MG63 (cell line): ENCODE measurements around the gene TRPM3. TPM values are rescaled to one million over a fixed set of nuclear protein-coding genes. Genes with fewer than 3 reads are reported as not detected.

Experiments
- DNase-seq: peaks from one replicate; pipeline ENCODE4 v3.0.0-alpha.2; 2020
- H3K27me3 ChIP-seq: fragments of 250-450 bp; sonication (Bioruptor Pico); 2 replicates; pipeline ENCODE4 v1.5.1; 2020; ENCODE audit warnings: mild to moderate bottlenecking, moderate library complexity
- H3K36me3 ChIP-seq: fragments of 250-450 bp; sonication (Bioruptor Pico); 2 replicates; pipeline ENCODE4 v1.5.1; 2020; ENCODE audit warnings: mild to moderate bottlenecking, moderate library complexity
- H3K4me3 ChIP-seq: fragments of 250-450 bp; sonication (Bioruptor Pico); 2 replicates; pipeline ENCODE4 v1.5.1; 2020; ENCODE audit warnings: mild to moderate bottlenecking, moderate library complexity
- H3K9me3 ChIP-seq: fragments of 250-450 bp; sonication (Bioruptor Pico); 2 replicates; pipeline ENCODE4 v1.5.1; 2020; ENCODE audit warnings: mild to moderate bottlenecking, moderate library complexity
- total RNA-seq: library from RNA; depleted of rRNA; stranded (reverse); fragments of >200 nt; shearing (Covaris generic); gene quantifications from 2 replicates; pipeline ENCODE4 v1.2.3, GENCODE V29; 2014; ENCODE audit warnings: low replicate concordance

Gene TRPM3
- total RNA-seq, 1 experiment from 2014 or later: not detected

- DNase-seq: no peak
- Histone ChIP-seq H3K27me3 (no peaks in the 10 kb centered on the region), H3K36me3 (no peaks in the 10 kb centered on the region), H3K9me3 (no peaks in the 10 kb centered on the region), H3K4me3 (no peak overlapping the region)
These were observed 174.3 kb downstream of the TRPM3 start for GRCh38 chr9:70947086-70947485.

GRCh38 chr9:70945301-70945700 is 176.1 kb downstream of the TRPM3 start:
- no peak for DNase-seq
- no peaks in the 10 kb centered on the region for H3K9me3 ChIP-seq
- no peaks in the 10 kb centered on the region for H3K27me3 ChIP-seq
- no peaks in the 10 kb centered on the region for H3K36me3 ChIP-seq
- no peak overlapping the region for H3K4me3 ChIP-seq

GRCh38 chr9:70941191-70941590 is 180.2 kb downstream of the TRPM3 start:
- H3K9me3 ChIP-seq: no peaks in the 10 kb centered on the region
- no peak for DNase-seq
- H3K4me3 ChIP-seq: no peak overlapping the region
- H3K36me3 ChIP-seq: no peaks in the 10 kb centered on the region
- no peaks in the 10 kb centered on the region for H3K27me3 ChIP-seq

GRCh38 chr9:70940605-70941004 is 180.8 kb downstream of the TRPM3 start:
- Histone ChIP-seq H3K36me3 (no peaks in the 10 kb centered on the region), H3K27me3 (no peaks in the 10 kb centered on the region), H3K9me3 (no peaks in the 10 kb centered on the region), H3K4me3 (no peak overlapping the region)
- DNase-seq: no peak

- Histone ChIP-seq H3K4me3 (no peak overlapping the region), H3K9me3 (no peaks in the 10 kb centered on the region), H3K36me3 (no peaks in the 10 kb centered on the region), H3K27me3 (no peaks in the 10 kb centered on the region)
- DNase-seq: no peak
These were observed 184.9 kb downstream of the TRPM3 start for GRCh38 chr9:70936536-70936935.

GRCh38 chr9:70935856-70936255 is 185.6 kb downstream of the TRPM3 start:
- no peaks in the 10 kb centered on the region for H3K27me3 ChIP-seq
- no peak for DNase-seq
- H3K36me3 ChIP-seq: no peaks in the 10 kb centered on the region

GRCh38 chr9:70934642-70935041 is 186.8 kb downstream of the TRPM3 start:
- H3K27me3 ChIP-seq: no peaks in the 10 kb centered on the region
- no peak overlapping the region for H3K4me3 ChIP-seq
- H3K36me3 ChIP-seq: no peaks in the 10 kb centered on the region
- H3K9me3 ChIP-seq: no peaks in the 10 kb centered on the region
- DNase-seq: no peak

More at GRCh38 chr9:70935856-70936255, 185.6 kb downstream of the TRPM3 start:
- no peak overlapping the region for H3K4me3 ChIP-seq
- no peaks in the 10 kb centered on the region for H3K9me3 ChIP-seq

GRCh38 chr9:70933321-70933720 is 188.1 kb downstream of the TRPM3 start:
- no peak for DNase-seq
- Histone ChIP-seq H3K27me3 (no peaks in the 10 kb centered on the region), H3K36me3 (no peaks in the 10 kb centered on the region), H3K9me3 (no peaks in the 10 kb centered on the region), H3K4me3 (no peak overlapping the region)

GRCh38 chr9:70932097-70932496 is 189.3 kb downstream of the TRPM3 start:
- DNase-seq: no peak
- H3K4me3 ChIP-seq: no peak overlapping the region
- H3K9me3 ChIP-seq: no peaks in the 10 kb centered on the region
- no peaks in the 10 kb centered on the region for H3K27me3 ChIP-seq
- no peaks in the 10 kb centered on the region for H3K36me3 ChIP-seq

- Histone ChIP-seq H3K36me3 (no peaks in the 10 kb centered on the region), H3K27me3 (no peaks in the 10 kb centered on the region), H3K4me3 (no peak overlapping the region), H3K9me3 (no peaks in the 10 kb centered on the region)
- no peak for DNase-seq
These were observed 193.9 kb downstream of the TRPM3 start for GRCh38 chr9:70927530-70927929.

GRCh38 chr9:70924895-70925547 is 196.4 kb downstream of the TRPM3 start:
- no peaks in the 10 kb centered on the region for H3K36me3 ChIP-seq
- peak; percentile 12 for DNase-seq
- no peaks in the 10 kb centered on the region for H3K9me3 ChIP-seq
- no peak overlapping the region for H3K4me3 ChIP-seq
- H3K27me3 ChIP-seq: no peaks in the 10 kb centered on the region

- Histone ChIP-seq H3K27me3 (no peaks in the 10 kb centered on the region), H3K36me3 (no peaks in the 10 kb centered on the region), H3K4me3 (no peak overlapping the region), H3K9me3 (no peaks in the 10 kb centered on the region)
- no peak for DNase-seq
These were observed 197.0 kb downstream of the TRPM3 start for GRCh38 chr9:70924380-70924779.

- Histone ChIP-seq H3K36me3 (no peaks in the 10 kb centered on the region), H3K9me3 (no peaks in the 10 kb centered on the region), H3K4me3 (no peak overlapping the region), H3K27me3 (no peaks in the 10 kb centered on the region)
- no peak for DNase-seq
These were observed 197.5 kb downstream of the TRPM3 start for GRCh38 chr9:70923961-70924360.

- H3K4me3 ChIP-seq: no peak overlapping the region
- no peaks in the 10 kb centered on the region for H3K9me3 ChIP-seq
- no peaks in the 10 kb centered on the region for H3K27me3 ChIP-seq
- no peaks in the 10 kb centered on the region for H3K36me3 ChIP-seq
- no peak for DNase-seq
These were observed 200.3 kb downstream of the TRPM3 start for GRCh38 chr9:70921136-70921535.

GRCh38 chr9:70917277-70917676 is 204.1 kb downstream of the TRPM3 start:
- H3K27me3 ChIP-seq: no peaks in the 10 kb centered on the region
- no peaks in the 10 kb centered on the region for H3K9me3 ChIP-seq
- H3K4me3 ChIP-seq: no peak overlapping the region
- no peaks in the 10 kb centered on the region for H3K36me3 ChIP-seq
- DNase-seq: no peak

GRCh38 chr9:70911791-70912190 is 209.6 kb downstream of the TRPM3 start:
- Histone ChIP-seq H3K9me3 (no peaks in the 10 kb centered on the region), H3K27me3 (no peaks in the 10 kb centered on the region), H3K4me3 (no peak overlapping the region), H3K36me3 (no peaks in the 10 kb centered on the region)
- DNase-seq: no peak

- DNase-seq: no peak
- Histone ChIP-seq H3K4me3 (no peak overlapping the region), H3K9me3 (no peaks in the 10 kb centered on the region)
These were observed 210.8 kb downstream of the TRPM3 start for GRCh38 chr9:70910598-70910997.

GRCh38 chr9:70902692-70903131 is 218.7 kb downstream of the TRPM3 start:
- H3K9me3 ChIP-seq: no peaks in the 10 kb centered on the region
- no peak overlapping the region for H3K4me3 ChIP-seq

More at GRCh38 chr9:70910598-70910997, 210.8 kb downstream of the TRPM3 start:
- no peaks in the 10 kb centered on the region for H3K36me3 ChIP-seq
- H3K27me3 ChIP-seq: no peaks in the 10 kb centered on the region

More at GRCh38 chr9:70902692-70903131, 218.7 kb downstream of the TRPM3 start:
- H3K36me3 ChIP-seq: no peaks in the 10 kb centered on the region
- no peaks in the 10 kb centered on the region for H3K27me3 ChIP-seq
- peak; percentile 71 for DNase-seq
